ENCODE data around the gene C6. TPM values are rescaled to one million over a fixed set of nuclear protein-coding genes. Genes with fewer than 3 reads are reported as not detected.

C6 gene
- total RNA-seq, 1 experiment from 2014 or later, result not detected

DNA sequence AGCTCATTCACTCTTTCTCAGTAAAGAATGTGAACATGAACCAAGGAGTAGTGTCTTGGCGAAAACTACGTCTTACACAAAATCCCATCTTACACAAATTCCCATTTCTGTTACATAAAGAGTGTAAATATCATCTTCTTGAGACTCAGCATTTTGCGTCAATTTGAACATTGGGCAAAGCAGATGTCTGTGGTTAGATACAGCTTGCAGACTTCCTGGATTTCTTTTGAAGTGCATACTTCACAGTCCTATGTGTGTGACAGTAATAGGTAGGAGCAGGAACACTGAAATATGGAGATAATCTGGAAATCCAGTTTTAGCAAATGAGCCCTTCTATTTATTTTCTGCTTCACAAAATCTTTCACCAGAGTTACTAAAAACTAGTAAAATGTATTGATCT, 58.8 kb downstream of the C6 start:
- no peaks in the 10 kb centered on the region for H3K9me2 ChIP-seq (ENCODE audit: insufficient read depth)
- no peaks in the 10 kb centered on the region for H3K36me3 ChIP-seq (ENCODE audit: low read depth)
- H3K9me3 ChIP-seq (ENCODE audit: insufficient read depth, low read depth), result no peaks in the 10 kb centered on the region
- CTCF ChIA-PET, result no interaction called here
- no peak overlapping the region for H2AFZ ChIP-seq
- no peak overlapping the region for H3K4me3 ChIP-seq
- BruUV-seq (replicated peaks), result no TSS peak
- no peak overlapping the region for H3K4me2 ChIP-seq
- no peaks in the 10 kb centered on the region for H3K27me3 ChIP-seq (ENCODE audit: insufficient read depth, low read depth)
- no peaks in the 10 kb centered on the region for H3F3A ChIP-seq (ENCODE audit: insufficient read depth, low read depth)
- H3K4me1 ChIP-seq (replicated peaks; ENCODE audit: insufficient read depth), result no peaks in the 10 kb centered on the region
- no peaks in the 10 kb centered on the region for H3K79me2 ChIP-seq (ENCODE audit: low read depth)
- POLR2A ChIA-PET (ENCODE audit: unreplicated experiment), result no interaction called here
- DNase-seq, result no peak
- TF ChIP-seq EZH2 (IDR thresholded peaks at IDR 0.05; ENCODE audit: low read depth), result no peak
- TF ChIP-seq, protein P1, sequence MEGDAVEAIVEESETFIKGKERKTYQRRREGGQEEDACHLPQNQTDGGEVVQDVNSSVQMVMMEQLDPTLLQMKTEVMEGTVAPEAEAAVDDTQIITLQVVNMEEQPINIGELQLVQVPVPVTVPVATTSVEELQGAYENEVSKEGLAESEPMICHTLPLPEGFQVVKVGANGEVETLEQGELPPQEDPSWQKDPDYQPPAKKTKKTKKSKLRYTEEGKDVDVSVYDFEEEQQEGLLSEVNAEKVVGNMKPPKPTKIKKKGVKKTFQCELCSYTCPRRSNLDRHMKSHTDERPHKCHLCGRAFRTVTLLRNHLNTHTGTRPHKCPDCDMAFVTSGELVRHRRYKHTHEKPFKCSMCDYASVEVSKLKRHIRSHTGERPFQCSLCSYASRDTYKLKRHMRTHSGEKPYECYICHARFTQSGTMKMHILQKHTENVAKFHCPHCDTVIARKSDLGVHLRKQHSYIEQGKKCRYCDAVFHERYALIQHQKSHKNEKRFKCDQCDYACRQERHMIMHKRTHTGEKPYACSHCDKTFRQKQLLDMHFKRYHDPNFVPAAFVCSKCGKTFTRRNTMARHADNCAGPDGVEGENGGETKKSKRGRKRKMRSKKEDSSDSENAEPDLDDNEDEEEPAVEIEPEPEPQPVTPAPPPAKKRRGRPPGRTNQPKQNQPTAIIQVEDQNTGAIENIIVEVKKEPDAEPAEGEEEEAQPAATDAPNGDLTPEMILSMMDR (conservative IDR thresholded peaks at IDR 0.05), result no peak
- intact Hi-C loops (cut with micrococcal nuclease; ENCODE audit: unreplicated experiment), result no loop called here
- no peak overlapping the region for H3K27ac ChIP-seq
- H4K20me1 ChIP-seq (ENCODE audit: insufficient read depth), result no peaks in the 10 kb centered on the region

DNA sequence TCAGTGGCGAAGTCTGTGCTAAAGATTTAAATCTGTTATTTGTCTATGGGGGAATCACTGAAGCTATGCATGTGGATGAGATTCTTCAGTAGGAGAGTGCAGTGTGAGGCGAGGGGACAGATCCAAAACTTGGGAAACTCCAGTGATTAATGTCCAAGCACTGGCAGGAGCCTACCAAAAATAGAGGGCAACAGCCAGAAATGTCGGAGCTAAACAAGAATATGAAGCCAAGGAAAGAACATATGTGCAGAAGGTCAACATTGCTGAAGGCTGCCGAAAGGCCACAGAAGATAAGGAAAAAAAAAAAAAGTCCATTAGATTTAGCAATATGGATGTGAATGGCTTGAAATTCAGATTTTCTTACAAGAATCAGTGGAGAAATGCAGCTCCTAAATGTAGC, 61.8 kb downstream of the C6 start:
- ChIA-PET CTCF (no interaction called here), POLR2A (ENCODE audit: unreplicated experiment) (no interaction called here)
- Histone ChIP-seq H3F3A (ENCODE audit: insufficient read depth, low read depth) (no peaks in the 10 kb centered on the region), H3K36me3 (ENCODE audit: low read depth) (no peaks in the 10 kb centered on the region), H3K79me2 (ENCODE audit: low read depth) (no peaks in the 10 kb centered on the region), H3K27ac (no peak overlapping the region), H3K4me3 (no peak overlapping the region), H3K9me2 (ENCODE audit: insufficient read depth) (no peaks in the 10 kb centered on the region), H3K27me3 (ENCODE audit: insufficient read depth, low read depth) (no peaks in the 10 kb centered on the region), H2AFZ (no peak overlapping the region), H3K4me2 (no peak overlapping the region), H3K4me1 (replicated peaks; ENCODE audit: insufficient read depth) (no peaks in the 10 kb centered on the region), H3K9me3 (ENCODE audit: insufficient read depth, low read depth) (no peaks in the 10 kb centered on the region), H4K20me1 (ENCODE audit: insufficient read depth) (no peaks in the 10 kb centered on the region)
- DNase-seq, result no peak
- no TSS peak for BruUV-seq (replicated peaks)
- intact Hi-C loops (cut with micrococcal nuclease; ENCODE audit: unreplicated experiment), result no loop called here
- TF ChIP-seq, protein P1 (conservative IDR thresholded peaks at IDR 0.05), result no peak

DNA sequence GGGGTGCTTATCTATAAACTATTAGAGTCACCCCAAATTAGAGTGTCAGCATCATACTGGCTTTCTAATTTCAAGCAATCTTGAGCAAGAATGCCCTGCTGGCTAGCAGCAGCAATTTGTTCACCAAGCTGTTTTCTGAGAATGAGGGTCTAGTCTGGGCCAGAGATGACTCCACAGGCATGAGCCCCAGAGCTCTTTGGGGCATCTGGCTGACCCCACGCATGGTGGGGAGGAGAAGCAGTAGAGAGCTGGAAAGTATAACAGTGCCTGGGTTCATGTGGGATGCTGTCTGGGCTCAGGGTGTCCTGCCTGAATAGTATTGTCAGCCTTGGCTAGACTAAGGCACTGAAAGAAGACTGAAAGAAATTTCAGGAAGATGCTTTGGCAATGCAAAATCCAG, 64.9 kb downstream of the C6 start:
- Histone ChIP-seq H3K79me2 (ENCODE audit: low read depth) (no peaks in the 10 kb centered on the region), H3K9me3 (ENCODE audit: insufficient read depth, low read depth) (no peaks in the 10 kb centered on the region), H4K20me1 (ENCODE audit: insufficient read depth) (no peaks in the 10 kb centered on the region), H2AFZ (no peak overlapping the region), H3F3A (ENCODE audit: insufficient read depth, low read depth) (no peaks in the 10 kb centered on the region), H3K27me3 (ENCODE audit: insufficient read depth, low read depth) (no peaks in the 10 kb centered on the region), H3K4me1 (replicated peaks; ENCODE audit: insufficient read depth) (no peaks in the 10 kb centered on the region), H3K4me3 (no peak overlapping the region), H3K36me3 (ENCODE audit: low read depth) (no peaks in the 10 kb centered on the region), H3K9me2 (ENCODE audit: insufficient read depth) (no peaks in the 10 kb centered on the region; the same call in 1 of the 2 replicates), H3K27ac (no peak overlapping the region), H3K4me2 (no peak overlapping the region)
- ChIA-PET POLR2A (ENCODE audit: unreplicated experiment) (no interaction called here), CTCF (no interaction called here)
- DNase-seq, result no peak
- no peak for TF ChIP-seq EZH2 (IDR thresholded peaks at IDR 0.05; ENCODE audit: low read depth)
- TF ChIP-seq, protein P1 (conservative IDR thresholded peaks at IDR 0.05), result no peak
- intact Hi-C loops (cut with micrococcal nuclease; ENCODE audit: unreplicated experiment), result no loop called here
- no TSS peak for BruUV-seq (replicated peaks)
